Measurements from ENCODE around the gene GPC6.
A peak's percentile ranks its signal among the peaks of the same experiment; 100 is the strongest.

GPC6 gene

GRCh38 chr13:93674337-93674755, 447.7 kb downstream of the GPC6 start:
- DNase-seq (ENCODE audit: low read depth in 2 of 2) = peak in 1 of 2 experiments; percentile 17

DNA sequence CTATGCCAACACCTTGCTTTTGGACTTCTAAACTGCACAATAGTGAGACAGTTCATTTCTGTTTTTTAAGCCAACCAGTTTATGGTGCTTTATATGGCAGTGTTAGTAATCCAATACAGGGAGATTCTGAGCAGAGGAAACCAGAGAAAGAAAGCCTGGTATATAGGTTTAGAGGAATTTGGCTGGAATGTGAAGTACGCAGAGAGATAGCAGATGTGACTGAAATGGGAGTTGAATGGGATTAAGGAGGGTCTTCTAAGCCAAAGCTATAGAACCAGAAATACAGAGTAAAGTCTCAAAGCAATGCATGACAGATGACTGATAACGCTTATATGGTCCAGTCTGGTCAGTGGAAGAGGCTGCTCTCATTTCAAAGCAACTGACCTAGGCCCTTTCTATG, 453.7 kb downstream of the GPC6 start:
- DNase-seq (ENCODE audit: low read depth in 2 of 2) = no peak

- DNase-seq (ENCODE audit: low read depth in 2 of 2) = no peak
These were observed 459.3 kb downstream of the GPC6 start for GRCh38 chr13:93685900-93686299.

- DNase-seq (ENCODE audit: low read depth in 2 of 2) = no peak
These were observed 459.8 kb downstream of the GPC6 start for GRCh38 chr13:93686399-93686798.

DNA sequence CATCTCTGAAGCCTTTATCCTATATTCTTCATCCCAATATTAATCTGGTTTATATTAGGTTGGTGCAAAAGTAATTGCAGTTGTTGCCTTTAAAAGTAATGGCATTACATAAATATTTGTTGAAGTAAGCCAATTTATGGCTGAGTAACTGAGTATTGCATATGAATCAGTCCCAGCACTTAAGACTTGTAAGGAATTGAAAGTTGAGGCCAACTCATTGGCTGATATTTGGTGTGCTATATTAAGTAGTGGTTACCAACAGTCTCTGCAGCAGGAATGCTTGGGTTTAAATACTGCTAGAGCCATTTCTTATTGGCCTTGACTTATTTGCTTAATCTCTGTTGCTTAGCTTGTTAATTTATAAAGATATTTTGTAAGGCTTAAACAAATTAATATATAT, 460.7 kb downstream of the GPC6 start:
- DNase-seq (ENCODE audit: low read depth in 2 of 2) = no peak

- peak in 1 of 2 experiments; percentile 27 for DNase-seq (ENCODE audit: low read depth in 2 of 2)
These were observed 462.7 kb downstream of the GPC6 start for GRCh38 chr13:93689333-93689732.

GRCh38 chr13:93690139-93690538, 463.5 kb downstream of the GPC6 start:
- peak in 1 of 2 experiments; percentile 21 for DNase-seq (ENCODE audit: low read depth in 2 of 2)

DNA sequence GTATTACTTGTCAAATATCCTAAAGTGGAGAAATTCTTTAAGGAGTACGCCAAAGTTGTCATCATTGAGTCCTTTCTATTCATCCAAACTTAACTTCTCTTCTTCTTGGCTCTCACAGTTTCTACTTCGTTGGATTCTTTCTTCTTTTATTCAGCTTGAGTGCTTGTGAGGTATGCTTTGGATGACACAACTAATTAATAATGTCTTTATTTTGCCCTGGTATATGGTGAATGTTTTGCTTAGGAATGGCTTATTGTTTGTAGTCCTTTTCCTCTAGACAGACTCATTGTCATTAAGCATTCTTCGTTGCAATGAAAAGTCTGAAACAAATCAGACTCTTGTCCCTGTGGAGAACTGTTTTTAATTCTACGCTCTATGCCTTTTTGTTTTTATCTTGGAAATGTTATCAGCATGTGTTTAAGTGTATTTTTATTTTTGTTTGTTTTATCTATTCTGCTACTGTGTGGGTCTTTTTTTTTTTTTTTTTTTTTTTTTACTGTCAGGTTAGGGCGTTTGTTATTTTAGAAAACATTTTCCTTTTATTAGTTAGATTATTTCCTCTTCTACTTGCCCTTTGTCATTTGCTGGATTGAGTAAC, 471.5 kb downstream of the GPC6 start:
- DNase-seq (ENCODE audit: low read depth in 2 of 2) = no peak

GRCh38 chr13:93700115-93700514, 473.5 kb downstream of the GPC6 start:
- no peak for DNase-seq (ENCODE audit: low read depth in 2 of 2)

DNA sequence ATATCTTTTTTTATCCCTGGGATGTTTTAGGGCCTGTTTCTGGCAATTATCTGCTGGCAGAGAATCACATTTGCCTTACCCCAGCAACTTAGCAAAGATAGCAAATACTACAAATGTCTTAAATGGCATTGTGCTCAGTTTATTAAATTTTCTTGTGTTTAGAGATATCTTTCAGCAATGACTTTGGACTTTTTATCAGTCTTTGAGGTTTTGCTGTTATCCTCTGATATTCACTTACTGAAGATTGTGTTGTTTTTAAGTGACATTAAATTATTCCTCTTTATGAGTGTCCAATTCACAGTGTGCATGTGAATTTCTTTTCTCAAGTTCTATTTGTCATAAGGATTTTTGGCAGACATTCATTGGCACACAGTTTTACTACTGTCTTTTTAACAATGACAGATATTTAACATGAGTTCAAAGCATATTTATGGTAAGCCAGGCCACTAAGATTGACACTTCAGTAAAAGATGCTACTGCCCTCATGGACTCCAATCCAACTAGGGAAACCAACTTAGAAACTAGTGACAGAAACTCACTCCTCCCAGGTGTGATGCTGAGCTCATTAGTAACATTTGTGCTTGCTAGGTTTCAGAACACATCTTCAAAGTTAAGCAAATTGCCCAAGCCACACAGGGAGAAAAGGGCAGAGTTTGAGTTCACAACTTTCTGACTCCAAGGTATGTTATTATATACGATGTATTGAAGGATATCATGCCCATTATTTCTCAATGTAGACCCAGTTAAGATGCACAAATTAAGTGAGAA, 481.9 kb downstream of the GPC6 start:
- no peak for DNase-seq (ENCODE audit: low read depth in 2 of 2)

- DNase-seq (ENCODE audit: low read depth in 2 of 2) = peak; percentile 78 to 80
These were observed 483.1 kb downstream of the GPC6 start for GRCh38 chr13:93709506-93710244.

GRCh38 chr13:93714171-93714570, 487.6 kb downstream of the GPC6 start:
- no peak for DNase-seq (ENCODE audit: low read depth in 2 of 2)

- no peak for DNase-seq (ENCODE audit: low read depth in 2 of 2)
These were observed 489.3 kb downstream of the GPC6 start for GRCh38 chr13:93715866-93716265.

DNA sequence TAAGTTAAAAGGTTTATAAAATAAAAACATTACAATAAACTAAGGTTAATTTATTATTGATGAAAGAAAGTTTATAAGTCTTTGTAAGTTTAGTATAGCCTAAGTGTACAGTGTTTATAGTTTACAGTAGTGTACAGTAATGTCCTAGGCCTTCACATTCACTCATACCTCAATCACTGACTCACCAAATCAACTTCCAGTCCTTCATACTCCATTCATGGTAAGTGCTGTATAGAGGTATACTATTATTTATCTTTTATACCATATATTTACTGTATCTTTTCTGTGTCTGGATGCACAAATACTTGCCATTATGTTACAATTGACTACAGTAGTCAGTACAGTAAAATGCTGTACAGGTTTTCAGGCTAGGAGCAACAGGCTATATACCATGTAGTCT, 490.0 kb downstream of the GPC6 start:
- DNase-seq (ENCODE audit: low read depth in 2 of 2) = no peak

GRCh38 chr13:93721483-93721882, 494.9 kb downstream of the GPC6 start:
- DNase-seq (ENCODE audit: low read depth in 2 of 2) = no peak

GRCh38 chr13:93723316-93723715, 496.7 kb downstream of the GPC6 start:
- DNase-seq (ENCODE audit: low read depth in 2 of 2) = no peak

DNA sequence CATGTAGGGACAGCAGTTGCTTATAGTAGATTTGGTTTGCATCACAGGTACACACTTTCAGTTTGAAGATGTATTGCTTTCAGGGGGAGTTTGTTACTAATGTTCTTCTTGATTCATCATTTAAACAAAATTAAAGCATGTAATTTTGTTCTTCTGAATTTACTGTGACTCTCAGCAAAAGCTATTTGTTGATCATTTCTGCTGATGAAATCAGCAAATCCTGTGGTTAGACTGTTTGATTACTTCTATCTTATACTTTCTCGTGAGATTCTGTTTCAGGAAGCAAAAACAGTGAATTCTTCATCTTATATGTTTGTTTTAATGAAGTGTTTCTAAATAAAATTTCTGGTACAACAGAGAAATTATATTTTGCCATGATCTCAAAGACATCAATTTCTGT, 497.6 kb downstream of the GPC6 start:
- no peak for DNase-seq (ENCODE audit: low read depth in 2 of 2)

- no peak for DNase-seq (ENCODE audit: low read depth in 2 of 2)
These were observed 499.8 kb downstream of the GPC6 start for GRCh38 chr13:93726173-93726957.

- DNase-seq (ENCODE audit: low read depth in 2 of 2) = peak; percentile 81
These were observed 500.9 kb downstream of the GPC6 start for GRCh38 chr13:93727211-93728141.

GRCh38 chr13:93729383-93729782, 502.8 kb downstream of the GPC6 start:
- no peak for DNase-seq (ENCODE audit: low read depth in 2 of 2)

DNA sequence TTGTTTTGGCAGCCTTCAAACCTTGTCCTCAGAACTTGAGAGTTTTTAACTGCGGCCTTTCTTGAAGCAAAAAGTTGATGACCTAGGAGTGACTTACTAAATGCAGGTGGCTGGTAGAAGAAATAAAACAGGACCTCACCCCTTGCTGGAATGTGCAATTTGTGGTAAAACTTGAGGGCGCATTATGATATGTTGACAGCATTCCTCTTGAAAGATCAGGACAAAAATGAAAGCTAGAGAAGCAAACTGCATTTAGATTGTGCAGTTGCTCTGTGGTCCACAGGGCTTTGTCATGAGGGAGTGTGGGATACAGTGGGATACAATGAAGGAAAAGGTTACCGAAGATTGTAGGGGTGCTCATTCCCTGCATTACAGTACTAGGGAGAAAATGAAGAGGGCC, 504.2 kb downstream of the GPC6 start:
- DNase-seq (ENCODE audit: low read depth in 2 of 2) = no peak

All from fibroblast of skin of left quadriceps (primary cell).